ENCODE data around the gene ZNF92.
"Not testable (repeated sequence)": the region's sequence is repeated elsewhere in the genome, so short reads cannot be mapped to it uniquely, and the experiment has no call there.

Gene ZNF92

DNA sequence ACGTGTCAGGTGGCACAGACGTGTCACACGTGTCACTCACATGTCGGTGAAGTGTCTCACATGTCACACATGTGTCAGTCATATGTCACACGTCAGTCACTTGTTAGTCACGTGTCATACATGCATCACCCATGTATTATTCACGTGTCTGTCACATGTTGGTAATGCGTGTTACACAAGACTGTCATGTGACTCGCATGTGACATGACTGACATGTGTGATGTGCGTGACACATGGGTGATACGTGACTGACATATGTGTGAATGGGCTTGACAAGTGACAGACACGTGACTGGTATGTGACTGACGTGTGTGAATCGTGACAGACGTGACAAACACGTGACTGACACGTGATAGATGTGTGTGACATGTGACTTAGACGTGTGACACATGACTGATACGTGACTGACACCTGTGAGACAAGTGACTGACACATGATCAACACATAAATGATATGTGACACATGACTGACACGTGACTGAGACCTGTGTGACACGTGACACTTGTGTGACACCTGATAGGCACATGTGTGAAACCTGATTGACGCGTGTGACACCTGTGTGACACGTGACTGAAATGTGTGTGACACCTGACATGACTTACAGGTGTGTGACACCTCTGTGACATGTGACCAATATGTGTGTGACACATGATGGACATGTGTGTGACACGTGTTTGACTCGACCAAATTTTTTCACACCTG lies 56.1 kb downstream of the ZNF92 start:
- no peak for DNase-seq

DNA sequence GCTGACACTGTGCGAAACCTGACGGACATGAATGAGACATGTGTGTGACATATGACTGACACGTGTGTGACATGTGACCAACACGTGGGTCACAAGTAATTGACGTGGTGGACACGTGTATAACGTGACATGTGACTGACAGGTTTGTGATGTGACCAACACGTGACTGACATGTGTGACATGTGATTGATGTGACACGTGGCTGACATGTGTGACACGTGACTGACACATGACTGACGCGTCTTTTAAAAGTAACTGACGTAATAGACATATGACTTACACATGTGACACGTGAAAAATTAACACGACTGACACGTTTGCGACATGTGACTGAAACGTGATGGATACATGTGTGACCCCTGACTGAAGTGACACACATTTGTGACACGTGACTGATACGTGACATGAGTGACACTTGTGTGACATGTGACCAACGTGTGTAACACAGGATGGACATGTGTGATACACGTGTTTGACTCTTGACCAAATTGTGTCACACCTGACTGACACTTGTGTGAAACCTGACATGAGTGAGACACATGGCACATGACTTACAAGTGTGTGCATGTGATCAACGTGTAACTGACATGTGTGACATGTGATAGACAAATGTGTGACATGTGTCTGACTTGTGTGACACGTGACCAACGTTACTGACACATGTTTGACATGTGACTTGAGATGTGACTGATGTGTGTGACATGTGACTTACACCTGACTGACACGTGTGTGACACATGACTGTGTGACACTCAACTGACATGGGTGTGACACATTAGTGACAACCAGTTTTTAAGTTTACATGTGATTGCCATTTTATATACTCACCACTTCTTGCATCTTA lies 56.9 kb downstream of the ZNF92 start:
- DNase-seq, result no peak

DNA sequence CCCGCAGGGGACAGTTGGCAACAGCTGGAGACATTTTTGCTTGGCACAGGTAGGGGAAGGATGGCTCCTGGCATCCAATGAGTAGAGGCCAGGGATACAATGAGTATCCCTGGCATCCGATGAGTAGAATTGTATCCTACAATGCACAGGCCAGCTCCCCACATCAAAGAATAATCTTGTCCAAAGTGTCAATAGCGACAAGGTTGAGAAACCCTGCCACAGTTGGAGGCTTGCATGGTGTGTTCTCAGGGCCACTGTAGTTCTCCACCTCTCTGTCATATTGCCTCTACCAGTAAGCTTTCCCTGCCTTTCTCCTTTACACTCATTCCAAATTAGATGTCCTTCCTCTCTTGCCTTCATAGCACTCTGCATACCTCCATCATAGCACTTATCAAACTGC lies 60.7 kb downstream of the ZNF92 start:
- DNase-seq, result no peak

DNA sequence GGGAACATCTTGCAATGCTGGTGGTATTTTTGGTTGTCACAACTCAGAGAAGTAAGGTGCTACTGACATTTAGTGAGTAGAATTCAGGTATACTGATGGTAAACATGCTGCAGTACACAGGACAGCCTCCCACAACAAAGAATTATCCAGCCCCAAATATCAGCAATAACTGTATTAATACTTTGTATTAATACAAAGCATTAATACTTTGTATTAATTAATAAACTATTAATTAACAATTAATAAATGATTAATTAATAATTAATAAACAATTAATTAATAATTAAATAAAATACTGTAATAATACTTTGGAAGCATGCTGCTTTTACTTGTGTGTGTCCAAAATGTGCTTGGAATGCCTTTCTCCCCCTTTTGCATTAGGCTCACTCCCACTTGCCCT lies 62.5 kb downstream of the ZNF92 start:
- DNase-seq, result no peak

DNA sequence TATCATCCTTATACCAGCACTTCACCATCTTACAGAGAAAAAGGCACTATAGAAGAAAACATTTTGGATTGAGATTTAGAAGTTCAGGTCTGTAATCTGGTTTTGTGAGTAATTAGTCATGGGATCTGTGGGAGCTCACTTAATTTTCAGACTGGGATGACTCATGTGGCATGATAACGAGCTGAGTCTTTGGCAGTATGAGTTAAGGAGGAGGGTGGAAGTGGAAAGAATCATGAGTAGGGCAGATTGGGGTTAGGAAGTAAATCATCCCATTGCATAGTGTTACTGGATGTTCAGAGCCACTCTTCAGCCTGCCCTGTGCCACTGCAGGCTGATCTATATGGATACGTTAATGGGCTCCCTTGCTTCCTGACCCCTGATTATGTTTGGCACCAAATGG lies 64.9 kb downstream of the ZNF92 start:
- DNase-seq, result no peak

DNA sequence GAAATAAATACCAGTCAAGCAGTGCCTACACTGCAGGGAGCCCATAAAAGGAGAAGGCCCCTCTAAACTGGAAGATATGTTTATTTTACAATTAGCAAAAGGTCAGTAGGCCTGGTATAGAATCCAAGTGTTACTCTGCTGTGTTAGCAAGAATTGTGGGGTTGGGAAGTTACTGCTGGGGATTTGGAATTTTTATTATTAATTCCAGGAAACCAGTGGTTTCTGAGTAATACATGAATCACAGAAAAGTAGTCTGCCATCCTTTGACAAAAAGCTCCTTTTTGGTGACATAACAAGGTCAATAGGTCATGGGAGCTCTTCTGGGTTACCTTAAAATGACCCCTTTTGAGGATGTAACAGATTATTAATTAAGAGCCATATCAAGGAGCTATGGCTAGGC lies 67.4 kb downstream of the ZNF92 start:
- peak; percentile 51 for DNase-seq

DNA sequence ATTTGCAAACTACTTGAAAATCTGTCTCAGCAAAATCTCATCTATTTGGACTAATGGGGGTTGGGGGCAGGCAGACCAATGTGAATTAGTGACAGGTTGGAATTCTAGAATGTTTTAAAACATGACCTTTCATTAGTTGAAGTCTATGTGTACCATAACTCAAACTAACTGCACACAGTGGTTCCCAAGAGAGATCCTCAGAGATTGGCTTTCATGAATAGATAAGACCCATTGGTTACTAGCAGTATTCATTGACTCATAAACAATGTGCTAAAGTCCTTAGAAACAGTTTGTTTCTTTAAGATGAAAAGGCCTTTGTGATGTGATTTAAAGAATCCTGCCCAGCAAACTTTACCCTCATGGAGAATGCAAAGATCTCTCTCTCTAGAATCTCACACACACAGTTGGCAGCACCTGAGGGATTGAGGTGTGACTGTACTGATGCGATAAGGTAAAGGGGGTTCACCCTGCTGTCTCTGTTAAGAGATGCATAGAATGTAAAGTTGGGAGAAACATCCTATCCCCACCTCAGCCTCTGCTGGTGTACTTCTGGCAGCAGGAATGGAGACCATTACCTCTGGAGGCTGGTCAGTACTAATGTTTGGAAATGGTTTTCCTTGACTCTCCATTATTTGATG lies 70.7 kb downstream of the ZNF92 start:
- DNase-seq, result no peak

DNA sequence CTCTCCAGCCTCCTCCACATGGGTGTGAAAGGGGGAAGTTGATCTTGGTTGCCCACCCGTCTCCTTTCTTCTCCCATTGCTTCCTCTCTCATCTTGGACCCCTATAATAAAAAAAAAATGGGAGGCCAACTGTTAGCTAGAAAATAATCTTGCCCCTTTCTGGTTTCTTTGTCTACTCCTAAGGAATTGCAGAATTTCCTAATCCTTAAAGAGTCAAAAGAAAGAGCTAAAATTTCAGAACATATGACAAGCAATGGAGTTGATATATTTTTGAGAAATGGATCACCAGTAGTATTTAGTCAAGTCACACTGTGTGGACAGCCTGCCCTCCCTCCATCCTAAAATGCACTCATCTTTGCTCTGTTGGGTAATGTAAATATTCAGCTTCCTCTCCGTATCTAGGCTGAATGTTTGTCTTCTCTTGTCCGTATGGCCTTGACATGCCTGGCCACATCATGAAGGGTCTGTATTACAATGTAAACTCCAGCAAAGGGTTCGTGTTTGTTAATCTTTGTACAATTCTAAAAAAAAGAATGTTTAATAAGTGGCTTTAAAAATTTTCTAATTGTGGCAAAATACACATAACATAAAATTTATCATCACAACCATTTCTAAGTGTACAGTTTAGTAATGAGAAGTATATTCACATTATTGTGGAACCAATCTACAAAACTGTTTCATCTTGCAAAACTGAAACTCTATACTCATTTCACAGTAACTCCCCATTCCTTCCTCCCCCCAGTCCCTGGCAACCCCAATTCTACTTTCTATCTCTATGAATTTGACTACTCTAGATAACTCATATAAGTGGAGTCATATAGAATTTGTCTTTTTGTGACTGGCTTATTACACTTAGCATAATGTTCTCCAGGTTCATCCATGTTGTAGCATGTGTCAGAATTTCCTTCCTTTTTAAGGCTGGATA lies 71.5 kb downstream of the ZNF92 start:
- no peak for DNase-seq

DNA sequence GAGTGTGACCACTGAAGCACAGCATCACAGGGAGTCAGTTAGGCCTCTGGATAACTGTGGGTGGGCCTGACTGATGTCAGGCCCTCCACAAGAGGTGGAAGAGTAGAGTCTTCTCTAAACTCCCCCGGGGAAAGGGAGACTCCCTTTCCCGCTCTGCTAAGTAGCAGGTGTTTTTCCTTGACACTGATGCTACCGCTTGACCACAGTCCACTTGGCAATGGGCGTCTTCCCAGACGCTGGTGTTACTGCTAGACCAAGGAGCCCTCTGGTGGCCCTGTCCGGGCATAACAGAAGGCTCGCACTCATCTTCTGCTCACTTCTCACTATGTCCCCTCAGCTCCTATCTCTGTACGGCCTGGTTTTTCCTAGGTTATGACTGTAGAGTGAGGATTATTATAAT lies 73.4 kb downstream of the ZNF92 start:
- DNase-seq, result not testable (repeated sequence)

DNA sequence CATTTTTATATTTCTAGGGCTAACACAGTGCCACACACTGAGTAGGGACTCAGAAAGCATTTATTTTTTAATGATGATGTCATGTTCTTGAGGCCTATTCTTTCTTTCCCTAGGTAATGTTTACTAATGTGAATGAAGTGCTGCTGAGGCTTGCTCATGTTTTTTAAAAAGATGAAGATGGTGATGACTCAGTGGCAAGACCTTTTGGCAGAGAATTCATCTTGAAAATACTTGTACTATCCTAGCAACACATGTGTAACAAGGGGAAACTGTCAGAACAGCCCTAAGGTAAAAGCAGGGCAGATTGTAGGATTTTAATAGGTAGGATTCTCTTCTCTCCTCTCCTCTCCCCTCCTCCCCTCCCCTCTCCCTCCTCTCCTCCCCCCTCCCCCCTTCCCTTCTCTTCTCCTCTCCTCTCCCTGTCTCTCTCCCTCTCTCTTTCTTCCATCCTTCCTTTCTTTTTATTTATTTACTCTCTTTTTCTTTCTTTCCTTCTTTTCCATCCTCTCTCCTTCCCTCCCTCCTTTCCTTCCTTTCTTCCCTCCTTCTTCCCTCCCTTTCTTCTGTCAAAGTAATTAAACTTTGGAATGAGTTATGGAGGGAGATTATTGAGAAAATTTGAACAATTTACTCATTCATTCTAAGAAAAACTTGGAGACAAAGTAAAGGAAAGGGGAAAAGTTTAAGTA lies 75.3 kb downstream of the ZNF92 start:
- no peak for DNase-seq

DNA sequence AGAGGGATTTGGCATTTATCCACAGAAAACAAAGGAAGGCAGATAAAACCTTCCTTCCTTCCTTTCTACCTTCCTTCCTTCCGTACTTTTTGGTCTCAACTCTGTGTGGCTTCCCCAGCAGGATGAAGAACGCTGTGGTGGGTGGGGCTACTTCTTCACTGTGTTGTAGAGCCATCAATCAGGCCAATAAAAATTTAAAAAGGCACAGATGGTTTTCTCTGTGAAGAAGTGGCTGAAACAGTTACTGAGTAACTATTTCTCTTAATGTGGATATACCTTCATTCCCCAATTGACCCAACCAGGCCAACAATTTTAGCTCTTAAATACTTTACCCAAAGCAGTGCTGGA lies 75.8 kb downstream of the ZNF92 start:
- DNase-seq, result no peak
